RWPE1 (cell line): Measurements from ENCODE around the gene NCAM2.

Experiments used
- CTCF ChIA-PET: fragments of 350-600 bp; sonication (Branson Sonifier 250); formaldehyde crosslinking; extraction: SDS; loops from one replicate; lab custom pipeline; 2021; lab: Yijun Ruan, JAX
- POLR2A ChIA-PET: fragments of 400-600 bp; formaldehyde crosslinking; extraction: SDS; loops from one replicate; lab custom pipeline; 2020; ENCODE audit warnings: antibody characterized with exemption; ENCODE audit not compliant: low non-redundant PET; lab: Yijun Ruan, JAX
- DNase-seq: peaks from one replicate; pipeline ENCODE4 v3.0.0; 2012; ENCODE audit warnings: low spot score
- H3K27ac ChIP-seq: fragments of 450-650 bp; 2 replicates; pipeline ENCODE4 v1.5.1; 2017
- TF ChIP-seq, protein P1 (sequence below): fragments of 450-650 bp; conservative IDR thresholded peaks from 2 replicates; pipeline ENCODE4 v1.5.1; 2017; ENCODE audit warnings: low read depth, mild to moderate bottlenecking

Gene NCAM2

DNA sequence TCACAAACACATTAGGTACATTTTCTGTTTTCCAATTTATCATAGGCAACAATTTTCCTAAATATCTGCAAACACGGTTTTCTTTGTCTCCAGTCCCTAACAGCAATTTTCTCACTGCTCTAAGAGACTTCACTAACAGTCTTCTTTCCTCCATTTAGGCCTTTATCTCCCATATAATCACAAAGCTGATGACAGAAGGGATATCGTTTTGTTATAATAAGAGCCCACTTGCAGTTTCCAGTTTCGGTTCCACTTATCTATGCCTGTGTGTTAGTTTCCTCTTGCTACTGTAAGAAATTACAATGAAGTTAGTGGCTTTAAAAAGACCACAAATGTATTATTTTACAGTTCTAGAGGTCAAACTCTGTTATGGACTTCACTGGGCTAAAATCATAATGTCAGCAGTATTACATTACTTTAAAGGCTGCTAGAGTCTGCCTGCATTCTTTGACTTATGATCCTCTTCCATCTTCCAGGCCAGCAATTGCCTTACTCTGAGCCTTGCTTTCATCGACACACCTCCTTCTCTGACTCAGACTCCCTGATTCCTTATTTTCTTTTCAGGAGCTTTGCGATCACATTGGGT is 549.3 kb downstream of the NCAM2 start:
- TF ChIP-seq, protein P1, sequence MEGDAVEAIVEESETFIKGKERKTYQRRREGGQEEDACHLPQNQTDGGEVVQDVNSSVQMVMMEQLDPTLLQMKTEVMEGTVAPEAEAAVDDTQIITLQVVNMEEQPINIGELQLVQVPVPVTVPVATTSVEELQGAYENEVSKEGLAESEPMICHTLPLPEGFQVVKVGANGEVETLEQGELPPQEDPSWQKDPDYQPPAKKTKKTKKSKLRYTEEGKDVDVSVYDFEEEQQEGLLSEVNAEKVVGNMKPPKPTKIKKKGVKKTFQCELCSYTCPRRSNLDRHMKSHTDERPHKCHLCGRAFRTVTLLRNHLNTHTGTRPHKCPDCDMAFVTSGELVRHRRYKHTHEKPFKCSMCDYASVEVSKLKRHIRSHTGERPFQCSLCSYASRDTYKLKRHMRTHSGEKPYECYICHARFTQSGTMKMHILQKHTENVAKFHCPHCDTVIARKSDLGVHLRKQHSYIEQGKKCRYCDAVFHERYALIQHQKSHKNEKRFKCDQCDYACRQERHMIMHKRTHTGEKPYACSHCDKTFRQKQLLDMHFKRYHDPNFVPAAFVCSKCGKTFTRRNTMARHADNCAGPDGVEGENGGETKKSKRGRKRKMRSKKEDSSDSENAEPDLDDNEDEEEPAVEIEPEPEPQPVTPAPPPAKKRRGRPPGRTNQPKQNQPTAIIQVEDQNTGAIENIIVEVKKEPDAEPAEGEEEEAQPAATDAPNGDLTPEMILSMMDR = no peak
- CTCF ChIA-PET = no interaction called here
- DNase-seq = no peak
- POLR2A ChIA-PET = no interaction called here
- H3K27ac ChIP-seq = no peak overlapping the region

DNA sequence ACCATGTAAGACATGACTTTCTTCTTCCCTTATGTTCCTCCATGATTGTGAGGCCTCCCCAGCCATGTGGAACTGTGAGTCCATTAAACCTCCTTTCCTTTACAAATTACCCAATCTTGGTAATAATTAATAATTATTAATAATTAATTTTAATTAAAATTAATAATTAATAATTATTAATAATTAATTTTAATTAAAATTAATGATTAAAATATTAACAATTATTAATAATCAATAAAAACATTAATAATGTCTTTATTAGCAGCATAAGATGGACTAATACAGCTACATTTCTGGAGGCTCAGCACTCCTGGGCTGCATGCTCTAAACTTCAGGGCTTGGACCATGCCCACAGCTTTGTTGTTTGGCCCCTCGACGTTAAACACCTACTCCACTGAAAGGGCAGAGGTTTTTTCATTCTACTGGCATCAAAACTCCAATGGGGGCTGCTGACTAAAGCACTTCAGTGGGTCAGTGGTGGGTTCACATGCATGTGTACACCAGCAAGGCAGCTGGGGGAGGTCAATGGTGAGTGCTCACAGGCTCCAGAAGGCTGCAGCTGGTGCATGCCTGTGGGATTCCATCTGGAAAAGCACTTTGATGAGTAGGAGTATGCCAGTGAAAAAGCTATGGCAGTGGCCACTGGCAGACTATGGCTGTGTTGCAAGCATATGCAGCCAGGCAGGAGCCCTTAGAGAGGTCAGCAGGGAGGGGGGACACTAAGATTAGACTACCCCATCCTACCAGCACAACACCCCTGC is 561.3 kb downstream of the NCAM2 start:
- POLR2A ChIA-PET = no interaction called here
- TF ChIP-seq, protein P1 = no peak
- no peak for DNase-seq
- H3K27ac ChIP-seq = no peak overlapping the region
- CTCF ChIA-PET = no interaction called here
